NCI-H2171 treated with DMSO at 0.1 percent for 48 hours (cell line): ENCODE data around the gene CDK14.
"Not testable (repeated sequence)": the region's sequence is repeated elsewhere in the genome, so short reads cannot be mapped to it uniquely, and the experiment has no call there.

Source experiments
- DNase-seq: peaks from one replicate; lab custom pipeline; 2025; lab: John Stamatoyannopoulos, UW

CDK14 gene

DNA sequence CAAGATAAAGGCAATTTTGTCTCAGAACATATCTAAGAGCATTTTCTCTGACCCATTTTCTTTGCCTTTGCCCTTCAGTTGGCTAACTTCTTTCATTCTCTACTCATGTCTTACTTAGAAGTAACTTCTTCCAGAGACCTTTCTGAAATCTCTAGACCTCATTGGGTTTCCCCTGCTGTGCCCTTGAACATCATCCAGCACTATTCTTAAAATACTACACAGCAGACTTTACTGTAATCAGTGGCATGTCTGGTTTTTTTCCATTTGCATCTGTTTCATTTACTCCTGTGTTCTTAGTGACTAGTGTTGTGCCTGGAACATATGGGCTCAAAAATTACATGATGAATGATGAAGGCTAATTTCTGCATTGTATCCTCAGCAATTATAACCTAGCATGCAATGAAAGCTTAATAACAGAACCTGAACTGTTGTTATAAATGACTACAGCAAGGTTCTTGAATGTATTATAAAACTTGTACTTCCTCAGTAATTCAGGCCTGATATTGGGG is 301.9 kb downstream of the CDK14 start:
- peak; percentile 27 for DNase-seq

DNA sequence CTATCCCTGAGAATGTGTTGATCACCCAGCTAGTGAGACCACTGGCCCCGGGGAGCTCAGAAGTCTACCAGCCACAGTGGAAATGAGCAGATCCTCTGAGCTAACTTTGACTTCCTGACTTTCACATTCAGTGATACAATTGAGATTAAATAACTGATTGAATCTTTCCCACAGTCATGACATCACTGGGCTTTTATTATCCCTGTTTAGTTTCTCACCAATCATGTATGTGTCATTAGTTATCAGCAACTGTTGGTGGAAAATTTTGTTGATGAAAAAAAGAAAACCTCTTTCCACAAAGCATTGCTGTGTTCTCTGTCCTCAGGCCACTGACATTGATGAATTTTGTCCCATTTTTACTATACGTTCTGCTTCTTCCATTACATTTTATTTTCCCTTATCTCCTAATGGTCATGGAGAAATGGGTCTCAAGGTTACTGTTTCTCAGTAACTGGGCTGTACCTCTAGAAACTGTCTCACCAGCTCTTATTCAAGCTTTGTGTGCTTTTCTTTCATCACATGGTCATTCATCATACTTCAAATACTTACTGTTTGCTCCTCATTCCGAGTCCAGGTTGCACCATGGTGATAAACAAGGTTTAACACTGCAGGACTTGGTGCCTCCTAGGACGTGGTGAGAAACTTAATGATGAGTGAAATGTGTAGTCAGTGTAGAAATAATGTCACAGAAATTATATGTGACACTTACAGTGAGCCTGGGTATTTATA is 304.7 kb downstream of the CDK14 start:
- no peak for DNase-seq

DNA sequence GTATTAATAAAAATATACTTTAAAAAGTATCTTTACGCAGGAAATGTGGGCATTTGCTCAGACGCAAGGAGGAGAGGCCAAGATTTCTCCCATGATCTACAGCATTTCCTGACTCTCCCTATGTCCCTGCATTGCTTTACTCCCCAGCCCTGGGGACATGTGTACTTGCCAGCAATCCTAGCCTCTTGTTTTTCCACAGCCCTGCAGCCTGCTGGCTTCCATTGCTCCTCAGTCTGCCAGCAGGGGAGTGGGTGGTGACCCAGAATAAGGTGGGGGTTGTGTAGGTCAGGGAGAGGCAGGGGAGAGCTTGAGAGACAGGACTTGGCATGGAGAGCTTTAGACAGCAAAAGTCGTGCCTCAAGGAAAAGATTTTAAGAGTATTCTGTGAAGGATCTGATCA is 307.7 kb downstream of the CDK14 start:
- no peak for DNase-seq

DNA sequence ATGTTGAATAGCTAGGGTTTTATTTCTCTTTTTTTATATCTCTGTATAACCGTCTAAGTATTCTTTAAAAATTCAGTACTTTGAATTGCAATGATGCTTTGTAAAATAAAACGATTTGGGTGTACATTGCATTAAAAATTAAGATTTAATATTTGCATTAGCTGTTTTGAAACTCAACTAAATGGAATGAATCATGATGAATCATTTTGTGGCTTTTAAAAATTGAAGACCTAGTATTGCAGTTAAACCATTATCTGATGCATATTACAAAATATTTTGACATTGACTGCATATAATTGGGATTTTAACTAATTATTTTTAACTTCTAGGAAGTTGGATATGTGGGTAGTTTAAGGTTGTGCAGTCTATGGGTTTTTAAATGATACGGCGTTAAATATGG is 314.0 kb downstream of the CDK14 start:
- no peak for DNase-seq

DNA sequence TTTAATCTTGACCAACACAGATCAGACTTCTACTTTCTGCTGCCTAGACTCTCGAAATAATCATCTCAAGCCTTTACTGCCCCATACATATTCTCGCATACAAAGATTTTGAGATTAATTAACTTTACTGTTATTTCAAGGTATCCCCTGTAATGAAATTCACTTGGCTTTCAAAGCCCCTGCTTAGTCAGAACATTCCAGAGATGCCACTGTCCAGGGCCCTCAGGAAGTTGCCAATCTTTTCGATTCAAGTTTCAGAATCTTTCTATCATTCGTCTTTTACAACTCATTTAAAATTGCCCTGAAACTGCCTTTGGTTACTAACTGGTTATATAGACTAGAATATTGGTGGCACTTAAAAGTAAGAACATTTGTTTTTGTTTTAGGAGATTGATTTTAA is 320.2 kb downstream of the CDK14 start:
- DNase-seq, result no peak

DNA sequence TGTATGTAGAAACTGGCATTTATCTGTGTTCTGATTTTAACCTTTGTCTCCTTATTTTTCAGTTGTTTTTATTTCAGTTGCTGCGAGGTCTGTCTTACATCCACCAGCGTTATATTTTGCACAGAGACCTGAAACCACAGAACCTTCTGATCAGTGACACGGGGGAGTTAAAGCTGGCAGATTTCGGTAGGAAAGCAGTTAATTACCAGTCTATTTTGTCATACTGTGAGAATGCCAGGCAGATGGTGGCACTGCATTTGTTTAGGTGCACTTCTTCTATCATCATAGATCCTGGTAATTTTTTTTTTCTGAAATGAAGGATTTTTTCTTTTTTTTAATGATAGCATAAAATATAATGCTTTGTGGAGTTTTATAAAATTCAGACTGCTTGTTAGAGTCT is 321.4 kb downstream of the CDK14 start:
- DNase-seq, result peak; percentile 78

DNA sequence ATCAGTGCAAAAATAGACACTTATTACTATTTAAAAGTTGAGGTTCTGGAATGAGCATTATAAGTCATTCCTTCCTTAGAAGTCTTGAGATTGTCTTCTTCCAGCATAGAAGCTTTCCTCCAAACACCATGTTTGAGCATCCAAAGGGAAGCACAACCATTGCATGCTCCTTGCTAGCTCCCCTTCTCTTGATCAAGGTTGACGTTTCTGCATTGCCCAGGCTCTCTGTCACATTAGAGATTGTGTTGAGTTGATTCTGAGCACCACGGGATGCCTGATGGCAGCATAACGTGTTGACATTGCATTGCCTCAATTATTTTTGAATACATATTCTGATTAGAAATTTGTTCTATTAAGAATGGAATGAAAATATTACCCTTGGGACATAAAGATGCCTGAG is 322.2 kb downstream of the CDK14 start:
- DNase-seq, result no peak

DNA sequence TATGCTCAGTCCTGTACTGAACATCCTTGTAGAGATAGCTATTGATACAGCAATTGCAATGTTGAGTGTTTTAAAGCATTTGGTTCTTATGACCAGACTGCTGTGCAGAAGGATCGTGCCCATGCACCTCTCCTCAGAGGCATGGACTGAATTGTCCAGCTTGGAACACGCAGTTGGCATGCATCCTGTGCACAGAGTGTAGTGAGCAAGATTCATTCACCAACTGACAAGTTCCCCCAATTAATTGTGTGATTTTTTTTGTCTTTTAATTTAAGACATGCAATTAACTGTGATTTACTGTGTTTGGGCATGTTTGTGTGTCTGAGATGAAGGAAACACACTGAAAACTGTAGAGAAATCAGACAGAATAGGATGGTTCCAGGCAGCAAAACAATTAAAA is 323.7 kb downstream of the CDK14 start:
- DNase-seq, result no peak

DNA sequence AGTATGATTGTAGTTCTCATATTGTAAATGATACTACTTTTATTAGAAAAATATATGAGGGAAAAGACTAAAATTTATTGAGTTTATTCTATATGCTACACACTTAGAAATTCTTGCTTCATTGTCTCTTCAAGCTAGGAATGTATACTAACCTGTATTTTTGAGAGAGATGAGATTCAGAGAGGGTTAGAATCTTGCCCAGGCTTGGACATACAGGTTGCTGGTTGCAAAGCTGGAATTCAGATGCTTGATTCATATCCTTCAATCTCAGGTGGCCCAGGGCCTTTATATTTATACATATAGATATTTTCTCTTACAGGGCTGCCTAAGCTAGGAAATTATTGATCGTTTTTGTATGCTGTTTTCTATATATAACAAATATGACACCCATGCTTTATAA is 324.2 kb downstream of the CDK14 start:
- no peak for DNase-seq

DNA sequence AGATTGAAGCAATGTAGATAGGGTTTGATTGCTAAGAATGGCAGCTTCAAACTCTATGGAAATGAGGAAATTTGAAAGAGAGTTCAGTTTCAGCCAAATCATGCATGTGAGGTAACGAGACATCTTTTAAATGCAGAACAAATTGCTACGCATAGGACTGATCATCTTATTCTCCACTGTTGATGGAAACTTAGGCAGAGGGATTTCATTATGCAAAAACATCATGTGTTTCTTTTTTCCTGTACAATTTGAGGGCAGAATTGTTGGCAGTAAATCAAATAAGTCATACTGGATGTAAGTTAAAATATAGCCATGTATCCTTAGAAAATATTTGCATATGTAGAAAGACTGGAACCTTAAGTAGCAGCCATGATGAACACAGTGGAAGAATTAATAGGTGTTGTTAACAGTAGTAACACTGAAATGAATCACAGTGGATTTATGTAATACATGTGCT is 327.4 kb downstream of the CDK14 start:
- no peak for DNase-seq

DNA sequence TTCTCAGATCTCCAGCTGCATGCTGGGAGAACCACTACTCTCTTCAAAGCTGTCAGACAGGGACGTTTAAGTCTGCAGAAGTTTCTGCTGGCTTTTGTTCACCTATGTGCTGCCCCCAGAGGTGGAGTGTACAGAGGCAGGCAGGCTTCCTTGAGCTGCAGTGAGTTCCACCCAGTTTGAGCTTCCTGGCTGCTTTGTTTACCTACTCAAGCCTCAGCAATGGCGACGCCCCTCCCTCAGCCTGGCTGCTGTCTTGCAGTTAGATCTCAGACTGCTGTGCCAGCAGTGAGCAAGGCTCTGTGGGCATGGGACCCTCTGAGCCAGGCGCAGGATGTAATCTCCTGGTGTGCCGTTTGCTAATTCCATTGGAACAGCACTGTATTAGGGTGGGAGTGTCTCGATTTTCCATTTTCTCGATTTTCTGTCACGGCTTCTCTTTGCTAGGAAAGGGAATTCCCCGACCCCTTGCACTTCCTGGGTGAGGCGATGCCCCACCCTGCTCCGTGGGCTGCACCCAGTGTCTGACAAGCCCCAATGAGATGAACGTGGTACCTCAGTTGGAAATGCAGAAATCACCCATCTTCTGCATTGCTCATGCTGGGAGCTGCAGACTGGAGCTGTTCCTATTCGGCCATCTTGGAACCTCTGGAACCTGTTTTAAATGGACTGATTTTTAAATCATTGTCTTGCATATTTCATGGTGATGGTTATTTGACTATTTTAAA is 332.7 kb downstream of the CDK14 start:
- not testable (repeated sequence) for DNase-seq

DNA sequence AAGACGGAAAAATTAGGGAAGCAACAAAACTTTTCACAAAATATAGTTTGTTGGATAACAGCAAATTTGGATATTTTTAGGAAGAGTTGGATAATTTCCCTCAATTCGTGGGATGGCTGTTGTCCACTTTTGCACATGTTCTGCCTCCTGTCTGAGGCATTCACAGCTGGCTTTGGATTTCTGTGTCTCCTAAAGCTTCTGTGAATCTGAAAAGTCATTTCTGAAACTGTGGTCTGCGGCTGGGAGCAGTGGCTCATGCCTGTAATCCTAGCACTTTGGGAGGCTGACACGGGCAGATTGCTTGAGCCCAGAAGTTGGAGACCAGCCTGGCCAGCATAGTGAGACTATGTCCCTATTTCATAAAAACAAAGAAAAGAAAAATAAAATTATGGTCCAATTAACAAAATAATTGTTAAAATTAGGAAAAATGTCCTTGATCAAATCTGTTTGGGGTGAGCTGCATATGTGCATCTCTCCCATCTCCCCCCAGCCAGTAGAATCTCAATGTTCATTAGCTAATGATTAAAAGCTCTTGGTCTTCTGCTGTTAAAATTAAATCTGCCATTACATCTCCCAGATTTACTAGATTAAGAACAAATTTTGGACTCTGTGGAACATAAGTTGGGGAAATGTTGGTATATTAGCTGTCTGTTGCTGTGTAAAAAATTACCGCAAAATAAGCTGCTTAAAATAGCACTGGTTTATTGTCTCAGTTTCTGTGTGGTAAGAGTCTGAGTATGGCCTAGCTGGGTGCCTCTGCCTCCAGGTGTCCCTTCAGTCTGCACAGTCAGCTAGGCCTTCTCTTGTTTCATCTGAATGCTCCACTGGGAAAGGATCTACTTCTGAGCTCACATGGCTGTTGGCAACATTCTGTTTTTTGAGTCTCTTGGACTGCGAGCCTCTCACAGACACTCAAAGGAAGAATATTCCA is 336.1 kb downstream of the CDK14 start:
- peak; percentile 93 for DNase-seq

DNA sequence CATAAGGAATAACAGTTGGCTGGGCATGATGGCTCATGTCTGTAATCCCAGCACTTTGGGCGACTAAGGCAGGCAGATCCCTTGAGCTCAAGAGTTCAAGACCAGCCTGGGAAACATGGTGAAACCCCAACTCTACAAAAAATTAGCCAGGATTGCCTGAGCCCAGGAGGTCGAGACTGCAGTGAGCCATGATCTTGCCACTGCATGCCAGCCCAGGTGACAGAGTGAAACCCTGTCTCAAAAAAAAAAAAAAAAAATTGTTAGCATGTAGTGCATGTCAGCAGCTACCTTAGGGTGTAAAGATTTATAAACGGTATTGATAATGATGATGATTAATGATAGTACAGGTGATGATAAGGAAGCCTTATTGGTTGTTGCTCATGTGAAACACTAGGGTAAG is 336.9 kb downstream of the CDK14 start:
- no peak for DNase-seq

DNA sequence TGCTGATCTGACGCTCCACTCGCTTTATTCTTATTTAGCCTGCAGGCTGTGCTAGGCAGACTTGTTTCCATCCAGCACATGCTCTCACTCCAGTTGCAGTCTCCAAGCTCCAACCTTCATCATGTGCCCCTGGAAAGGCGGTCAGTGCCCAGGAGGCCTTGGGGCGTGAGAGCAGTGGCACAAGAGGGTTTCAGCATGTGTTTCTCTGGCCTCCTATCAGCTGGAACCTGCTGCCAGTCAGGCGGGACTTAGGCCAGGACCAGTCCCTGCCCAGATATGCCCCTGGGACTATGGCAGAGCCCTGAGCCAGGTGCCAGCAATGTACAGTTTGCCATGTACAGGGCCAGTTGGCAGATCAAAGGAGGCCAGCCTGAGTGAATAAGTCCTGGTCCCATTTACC is 337.9 kb downstream of the CDK14 start:
- DNase-seq, result peak; percentile 63

DNA sequence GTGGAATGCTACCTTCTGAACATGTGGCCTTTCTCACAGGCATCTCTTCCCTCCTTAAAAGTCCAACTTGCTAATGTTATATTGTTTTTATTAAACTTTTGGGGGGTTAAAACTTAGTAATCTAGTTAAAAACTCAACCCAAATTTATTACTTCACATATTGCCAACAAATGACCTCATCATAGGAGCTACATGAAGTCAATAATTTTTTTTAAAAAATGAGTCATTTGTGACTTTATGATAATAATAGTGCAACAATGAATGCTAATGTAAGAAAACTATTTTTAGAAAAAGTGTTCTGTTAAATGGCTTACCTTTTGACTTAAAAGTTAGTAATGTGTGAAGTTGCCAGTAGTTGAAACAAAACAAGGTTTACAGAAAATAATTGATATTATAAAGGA is 342.2 kb downstream of the CDK14 start:
- DNase-seq, result no peak

DNA sequence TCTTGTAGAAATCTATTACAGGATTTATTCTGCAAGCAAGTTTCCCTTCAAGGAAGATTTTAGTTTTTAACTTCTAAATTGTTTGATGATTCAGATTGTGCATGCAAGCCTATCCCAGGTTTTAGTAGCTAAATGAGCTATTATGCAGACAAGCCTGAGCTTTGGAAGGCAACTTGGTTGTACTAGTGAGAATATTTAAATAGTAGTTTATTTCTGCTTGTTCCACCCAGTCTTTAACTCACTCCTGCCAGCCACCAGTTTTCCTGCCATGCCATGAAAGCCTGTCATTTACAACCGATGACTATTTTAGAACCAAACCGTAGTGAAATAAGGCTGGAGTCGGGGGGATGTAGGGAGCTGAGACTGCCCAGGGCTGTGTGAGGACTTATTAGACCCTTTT is 343.5 kb downstream of the CDK14 start:
- no peak for DNase-seq

DNA sequence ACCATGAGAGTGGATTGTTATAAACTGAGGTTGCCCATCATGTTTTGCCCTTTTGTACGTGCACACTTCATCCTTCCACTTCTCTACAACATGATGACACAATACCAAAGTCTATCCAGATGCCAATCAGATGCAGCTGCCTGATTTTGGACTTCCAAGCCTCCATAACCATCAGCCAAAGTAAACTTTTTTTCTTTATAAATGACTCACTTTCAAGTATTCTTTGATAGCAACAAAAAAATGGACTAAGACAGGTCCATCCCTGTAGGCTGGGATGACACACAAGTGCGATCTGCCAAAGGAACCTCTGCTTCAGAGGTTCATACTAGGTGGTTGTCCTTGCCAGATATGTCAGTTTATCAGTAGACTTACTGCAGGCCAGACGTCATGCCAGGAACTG is 347.9 kb downstream of the CDK14 start:
- no peak for DNase-seq

DNA sequence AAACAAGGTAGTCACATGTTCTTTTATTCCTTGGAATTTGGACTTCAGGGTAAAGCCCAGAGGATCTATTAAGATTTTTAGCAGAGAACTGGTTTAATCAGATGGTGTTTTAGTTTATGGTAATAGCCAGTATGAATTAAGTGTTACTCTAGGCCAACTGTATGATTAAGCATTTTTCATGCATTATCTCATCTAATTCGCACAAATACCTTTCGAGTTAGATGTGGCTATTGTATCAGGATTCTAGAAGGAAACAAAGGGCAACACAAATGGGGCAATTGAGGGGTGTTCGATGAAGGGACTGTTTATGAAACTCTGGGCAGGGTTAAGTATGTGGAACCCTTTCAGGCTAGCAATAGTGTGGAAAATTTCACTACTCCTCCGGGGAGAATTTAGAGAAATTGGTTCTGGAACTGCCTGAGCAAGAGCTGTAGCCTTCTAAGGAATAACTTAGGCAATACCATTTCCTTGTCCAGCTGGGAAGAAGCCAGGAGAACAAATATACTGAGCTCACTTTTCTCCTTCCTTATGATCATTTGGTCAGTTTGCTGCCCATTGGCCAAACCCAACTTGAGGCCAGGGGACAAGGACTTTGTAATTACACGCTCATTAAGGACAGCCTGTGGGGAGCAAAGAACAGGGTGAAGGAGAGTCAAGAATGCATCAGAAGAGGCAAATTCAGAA is 349.1 kb downstream of the CDK14 start:
- no peak for DNase-seq

DNA sequence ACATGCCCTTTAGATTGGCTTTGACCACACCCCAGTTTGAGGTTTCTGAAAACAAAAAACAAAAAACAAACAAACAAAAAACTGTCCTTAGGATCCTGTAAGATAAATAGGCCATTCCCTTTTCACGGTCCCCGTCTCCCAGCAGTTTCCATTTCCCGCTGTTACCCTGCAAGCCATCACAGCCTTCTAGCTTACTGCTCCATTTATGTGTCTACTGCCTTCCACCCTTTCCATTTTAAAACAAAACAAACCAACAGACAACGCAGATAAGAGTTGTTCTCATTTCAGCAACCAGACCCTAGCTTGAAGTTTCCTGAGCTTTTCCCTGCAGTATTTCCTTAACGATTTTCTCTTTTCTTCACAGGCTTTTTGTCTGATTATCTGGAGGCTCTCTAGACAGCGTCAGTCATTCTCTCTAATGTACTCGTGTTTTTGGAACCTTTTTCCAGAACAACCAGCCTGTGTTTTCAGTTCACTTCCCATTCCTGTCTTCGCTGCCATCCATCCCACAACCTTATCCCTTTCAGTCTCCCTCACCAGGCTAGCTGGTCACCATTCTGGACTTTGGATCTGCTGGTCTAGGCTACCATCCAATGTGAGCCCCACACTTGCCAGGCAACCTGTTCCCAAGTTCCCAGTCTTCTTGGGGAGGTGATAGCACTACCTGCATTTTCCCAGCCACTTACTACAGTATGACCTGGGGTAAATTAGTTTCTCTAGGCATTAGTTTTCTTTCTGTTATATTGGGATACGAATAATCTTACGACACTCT is 350.8 kb downstream of the CDK14 start:
- no peak for DNase-seq

DNA sequence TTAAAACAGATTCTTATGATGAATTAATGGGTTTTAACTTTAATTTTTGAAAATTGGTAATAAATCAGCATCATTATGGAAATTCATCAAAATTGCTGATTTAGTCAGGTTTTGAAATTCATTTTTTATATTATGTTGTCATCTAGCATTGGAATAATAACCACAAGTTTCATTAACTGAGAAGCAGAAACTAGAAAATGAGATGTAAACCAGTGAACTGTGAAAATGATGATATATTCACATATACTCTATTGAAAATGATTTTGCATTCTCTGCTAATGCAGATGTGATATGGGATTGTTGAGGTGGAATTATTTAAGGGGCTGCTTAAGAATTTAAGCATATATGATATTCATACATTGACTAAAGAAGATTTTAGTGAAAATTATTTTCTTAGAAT is 352.0 kb downstream of the CDK14 start:
- no peak for DNase-seq

DNA sequence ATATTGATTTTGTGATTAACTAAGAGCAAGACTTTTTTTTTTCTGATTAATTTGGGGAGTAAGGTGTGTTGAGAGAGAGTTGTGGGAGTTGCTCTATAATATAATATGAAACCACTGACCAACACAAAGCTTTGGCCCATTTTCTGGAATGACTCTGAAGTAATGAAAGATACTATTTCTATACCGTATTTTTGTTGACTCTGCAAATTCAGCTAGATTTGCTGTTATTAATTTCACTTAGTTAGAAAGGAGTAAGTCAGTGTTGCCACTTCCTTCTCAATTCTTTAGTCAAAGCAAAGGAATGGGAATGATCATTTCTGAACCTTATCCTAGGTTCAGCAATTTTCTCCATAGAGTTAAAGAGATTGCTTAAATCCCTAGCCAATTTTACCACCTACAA is 355.1 kb downstream of the CDK14 start:
- DNase-seq, result no peak
